ENCODE results near the gene SYNGR3.

DNA sequence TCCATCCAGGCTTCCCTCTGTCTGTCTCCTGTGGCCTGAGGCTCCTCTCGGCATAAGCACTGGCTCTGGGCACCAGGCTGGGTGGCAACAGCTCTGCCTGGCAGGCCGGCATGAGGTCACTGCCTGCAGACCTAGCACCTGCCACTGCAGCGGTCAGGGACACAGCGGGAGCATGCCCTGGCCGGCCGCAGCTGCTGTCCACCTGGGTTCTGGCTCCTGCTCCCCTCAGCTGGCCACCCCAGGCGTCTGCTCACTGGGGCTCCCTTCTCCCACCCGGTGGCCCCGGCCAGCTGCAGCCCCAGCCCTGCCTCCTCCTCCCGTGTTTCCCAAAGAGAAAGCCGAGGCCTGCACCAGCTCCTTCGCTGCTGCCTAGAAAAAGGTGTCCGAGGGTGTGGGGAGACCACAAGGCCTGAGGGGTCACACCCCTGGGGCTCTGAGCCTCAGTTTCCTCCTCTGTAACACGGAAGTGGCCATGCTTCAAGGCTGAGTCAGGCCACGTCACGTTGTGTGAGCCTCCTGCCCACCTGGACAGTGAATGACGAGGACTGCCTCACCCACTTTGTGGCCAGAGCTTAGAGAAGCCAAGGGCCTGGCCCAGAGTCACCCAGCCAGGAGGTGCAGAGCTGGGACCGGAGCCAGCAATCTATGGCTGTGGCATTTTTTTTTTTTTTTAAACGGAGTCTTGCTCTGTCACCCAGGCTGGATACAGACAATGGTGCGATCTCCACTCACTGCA is 51.2 kb downstream of the SYNGR3 start:
- TF ChIP-seq, protein P1, sequence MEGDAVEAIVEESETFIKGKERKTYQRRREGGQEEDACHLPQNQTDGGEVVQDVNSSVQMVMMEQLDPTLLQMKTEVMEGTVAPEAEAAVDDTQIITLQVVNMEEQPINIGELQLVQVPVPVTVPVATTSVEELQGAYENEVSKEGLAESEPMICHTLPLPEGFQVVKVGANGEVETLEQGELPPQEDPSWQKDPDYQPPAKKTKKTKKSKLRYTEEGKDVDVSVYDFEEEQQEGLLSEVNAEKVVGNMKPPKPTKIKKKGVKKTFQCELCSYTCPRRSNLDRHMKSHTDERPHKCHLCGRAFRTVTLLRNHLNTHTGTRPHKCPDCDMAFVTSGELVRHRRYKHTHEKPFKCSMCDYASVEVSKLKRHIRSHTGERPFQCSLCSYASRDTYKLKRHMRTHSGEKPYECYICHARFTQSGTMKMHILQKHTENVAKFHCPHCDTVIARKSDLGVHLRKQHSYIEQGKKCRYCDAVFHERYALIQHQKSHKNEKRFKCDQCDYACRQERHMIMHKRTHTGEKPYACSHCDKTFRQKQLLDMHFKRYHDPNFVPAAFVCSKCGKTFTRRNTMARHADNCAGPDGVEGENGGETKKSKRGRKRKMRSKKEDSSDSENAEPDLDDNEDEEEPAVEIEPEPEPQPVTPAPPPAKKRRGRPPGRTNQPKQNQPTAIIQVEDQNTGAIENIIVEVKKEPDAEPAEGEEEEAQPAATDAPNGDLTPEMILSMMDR (IDR thresholded peaks at IDR 0.05) = no peak
- TF ChIP-seq POLR2AphosphoS5 (IDR thresholded peaks at IDR 0.05) = no peak

All from prostate gland (tissue), 2 donors.